CD4-positive, alpha-beta T cell treated with Interleukin-15 for 1 hour (primary cell): ENCODE measurements around the gene BAZ2B.
A peak's percentile ranks its signal among the peaks of the same experiment; 100 is the strongest.

Source experiments
- DNase-seq: peaks from one replicate; pipeline ENCODE4 v3.0.0-alpha.2; 2020

The BAZ2B gene

DNA sequence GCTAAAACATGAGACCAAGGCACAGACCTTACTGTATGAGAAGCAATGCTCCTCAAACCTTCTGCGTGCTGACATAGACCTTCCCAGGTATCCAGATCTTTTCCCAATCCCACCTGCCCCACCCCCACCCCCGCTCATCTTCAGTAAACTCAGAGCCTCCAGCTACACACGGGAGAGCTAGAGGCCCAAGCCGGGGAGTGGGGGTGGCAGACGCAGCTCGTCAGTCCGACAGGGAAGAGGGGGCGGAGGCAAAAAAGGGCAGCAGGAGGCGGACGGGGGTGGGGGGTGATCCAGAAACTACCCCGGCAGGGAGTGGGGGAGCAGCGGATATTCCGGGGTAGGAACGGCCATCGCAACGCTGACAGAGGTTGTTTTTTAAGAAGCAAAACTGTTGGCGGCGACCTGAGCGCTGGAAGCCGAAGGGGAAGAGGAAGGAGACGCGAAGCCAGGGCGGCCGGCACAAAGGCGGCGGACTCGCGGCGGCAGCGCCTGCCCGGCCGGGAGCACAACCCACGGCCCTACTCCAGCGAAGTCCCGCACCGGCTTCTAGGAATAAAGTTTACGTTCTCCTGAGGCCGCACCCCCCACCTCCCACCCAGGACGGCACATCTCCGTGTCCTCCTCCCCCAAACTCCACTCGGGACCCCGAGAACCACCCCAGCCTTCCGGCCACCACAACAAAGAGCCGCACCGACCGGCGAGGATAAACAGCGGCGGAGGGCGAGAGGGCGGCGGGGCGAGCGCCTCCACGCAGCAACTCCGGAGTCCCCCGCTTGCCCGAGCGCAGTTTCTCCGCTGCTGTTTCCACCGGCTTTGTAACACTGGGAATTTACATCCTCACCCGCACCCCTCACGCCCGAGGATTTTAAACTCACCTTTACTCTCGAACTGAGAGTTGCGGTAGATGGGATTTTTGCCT lies 722 bp downstream of the BAZ2B start:
- DNase-seq, result peak; percentile 64

DNA sequence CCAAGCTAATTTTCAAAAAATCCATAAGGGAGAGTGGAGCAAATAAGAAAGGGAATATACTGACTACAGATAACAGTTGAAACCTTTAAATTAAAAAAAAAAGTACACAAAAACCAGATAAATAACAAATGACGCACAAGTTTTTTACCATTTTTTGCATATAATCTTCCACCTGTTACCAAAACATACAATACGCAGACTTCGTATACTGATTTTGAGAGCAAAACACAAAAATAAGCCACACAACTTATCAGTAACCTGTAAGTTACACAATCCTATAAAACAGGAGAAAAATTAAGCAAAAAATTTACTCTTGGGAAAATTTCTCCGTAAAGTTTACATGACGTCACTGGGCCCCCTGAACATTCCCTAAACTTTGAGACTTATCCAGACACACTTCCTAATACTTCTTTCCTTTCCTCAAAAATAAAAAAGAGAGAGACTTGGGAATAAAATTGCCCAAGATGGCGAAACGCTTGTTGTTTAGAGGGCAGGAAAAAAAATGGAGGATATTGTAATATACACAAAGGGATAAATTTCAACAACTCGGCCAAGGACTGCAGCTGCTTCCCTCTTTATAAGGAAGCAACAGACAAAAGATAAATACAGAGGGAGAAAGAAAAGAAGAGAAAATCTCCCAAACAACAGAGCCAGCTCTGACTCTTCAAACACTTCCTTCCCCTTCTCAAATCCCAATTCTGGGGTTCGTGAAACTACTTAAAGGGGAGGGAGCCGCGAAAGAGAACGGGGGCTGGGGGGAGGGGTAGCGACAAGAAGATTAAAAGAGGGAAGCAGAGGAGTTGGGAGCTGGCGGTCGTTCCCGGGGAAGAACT lies 1.6 kb downstream of the BAZ2B start:
- no peak for DNase-seq

- DNase-seq, result no peak
Measured at GRCh38 chr2:159613651-159614285, 2.6 kb downstream of the BAZ2B start.

DNA sequence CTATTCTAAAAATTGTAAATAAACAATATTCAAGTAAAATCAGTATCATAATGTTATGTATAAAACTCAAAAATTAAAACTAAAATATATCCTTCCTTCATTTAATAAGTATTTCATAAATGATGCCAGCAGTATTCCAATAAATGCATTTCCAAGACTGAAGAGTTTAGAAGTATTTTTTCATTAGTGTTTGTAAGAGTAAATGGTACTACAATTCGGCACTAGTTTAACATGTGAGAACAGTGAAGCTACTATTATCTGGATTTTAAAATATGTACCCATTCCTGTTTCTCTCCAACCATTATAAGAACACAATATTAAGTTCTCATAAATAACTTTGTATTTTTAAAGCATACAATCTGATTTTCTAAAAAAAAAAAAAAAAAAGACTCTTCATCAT lies 3.3 kb downstream of the BAZ2B start:
- DNase-seq, result no peak

GRCh38 chr2:159612255-159612901 lies 4.0 kb downstream of the BAZ2B start:
- DNase-seq, result no peak

DNA sequence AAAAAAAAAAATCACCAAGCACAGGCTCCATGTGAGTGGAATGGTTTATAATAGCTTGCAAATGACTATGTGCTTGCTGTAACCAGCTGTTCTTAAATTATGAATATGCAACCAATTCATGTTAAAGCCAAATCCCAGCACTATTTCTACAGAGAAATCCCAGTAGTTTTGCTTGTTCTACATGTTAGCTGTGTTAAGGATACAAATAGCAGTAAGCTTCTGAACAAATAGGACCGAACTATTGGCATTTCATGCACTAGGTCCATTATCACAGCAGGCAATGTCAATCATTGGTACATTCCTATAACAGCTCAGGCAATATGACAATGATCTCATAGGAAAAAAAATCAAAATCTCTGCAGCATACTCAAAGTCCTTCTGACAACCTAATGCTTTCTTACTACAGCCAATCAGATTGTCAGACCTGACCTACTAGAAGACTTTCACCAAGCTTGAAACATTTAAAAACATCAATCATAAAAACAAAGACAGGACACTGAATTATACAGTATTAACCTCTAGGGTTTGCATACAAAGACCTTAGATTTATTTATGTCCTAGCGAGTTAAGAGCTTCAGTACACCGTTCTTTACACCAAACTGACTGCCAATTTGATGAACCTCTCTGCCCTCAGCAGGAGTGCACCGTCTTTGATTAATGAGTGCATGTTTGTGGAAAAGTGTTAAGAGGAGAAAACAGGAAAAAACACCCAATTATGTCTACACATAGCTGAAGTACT lies 6.4 kb downstream of the BAZ2B start:
- no peak for DNase-seq

GRCh38 chr2:159608723-159609308 lies 7.5 kb downstream of the BAZ2B start:
- DNase-seq, result no peak

DNA sequence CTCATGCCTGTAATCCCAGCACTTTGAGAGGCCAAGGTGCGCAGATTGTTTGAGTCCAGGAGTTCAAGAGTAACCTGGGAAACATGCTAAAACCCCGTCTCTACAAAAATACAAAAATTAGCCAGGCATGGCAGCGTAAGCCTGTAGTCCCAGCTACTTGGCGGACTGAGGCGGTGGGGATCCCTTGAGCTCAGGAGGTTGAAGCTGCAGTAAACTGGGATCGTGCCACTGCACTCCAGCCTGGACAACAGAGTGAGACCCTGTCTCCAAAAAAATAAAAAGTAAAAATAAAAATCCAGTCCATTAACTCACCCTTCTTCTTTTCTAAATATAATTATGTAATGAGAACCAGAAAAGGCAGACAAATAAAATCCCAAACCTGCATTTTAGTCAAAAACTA lies 8.2 kb downstream of the BAZ2B start:
- DNase-seq, result no peak

GRCh38 chr2:159606287-159606686 lies 10.1 kb downstream of the BAZ2B start:
- no peak for DNase-seq

DNA sequence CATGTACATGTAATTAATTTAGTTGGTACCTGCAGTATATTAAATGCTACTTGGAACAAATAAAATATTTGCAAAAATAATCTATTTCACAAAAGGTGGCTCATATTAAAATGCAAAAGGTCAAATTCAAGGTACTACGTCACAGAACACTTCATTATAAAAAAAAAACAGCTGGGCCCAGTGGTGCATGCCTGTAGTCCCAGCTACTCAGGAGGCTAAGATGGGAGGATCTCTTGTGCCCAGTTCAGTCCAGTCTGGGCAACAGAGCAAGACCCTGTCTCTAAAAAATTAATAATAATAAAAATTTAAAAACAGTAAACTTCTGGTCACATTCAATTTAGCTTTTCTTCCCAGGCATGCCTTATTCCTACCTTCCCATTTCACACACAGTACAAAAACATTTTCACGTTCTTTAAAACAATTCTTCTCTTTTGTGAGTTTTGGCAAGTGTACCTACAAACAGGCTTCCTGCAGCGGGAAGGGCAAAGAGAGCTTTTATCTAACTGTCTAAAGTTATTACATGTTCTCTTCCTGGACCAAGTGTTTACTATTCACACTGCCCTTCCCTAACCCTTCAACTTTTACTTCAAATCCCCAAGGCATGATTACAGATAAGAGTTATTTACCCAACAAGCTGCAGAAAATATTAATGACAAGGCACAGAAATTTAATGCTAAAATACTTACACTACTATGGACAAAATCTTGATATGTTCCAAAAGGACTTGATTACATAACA lies 10.7 kb downstream of the BAZ2B start:
- no peak for DNase-seq

- no peak for DNase-seq
Measured at GRCh38 chr2:159604159-159604558, 12.2 kb downstream of the BAZ2B start.

GRCh38 chr2:159600752-159601151 lies 15.6 kb downstream of the BAZ2B start:
- no peak for DNase-seq

DNA sequence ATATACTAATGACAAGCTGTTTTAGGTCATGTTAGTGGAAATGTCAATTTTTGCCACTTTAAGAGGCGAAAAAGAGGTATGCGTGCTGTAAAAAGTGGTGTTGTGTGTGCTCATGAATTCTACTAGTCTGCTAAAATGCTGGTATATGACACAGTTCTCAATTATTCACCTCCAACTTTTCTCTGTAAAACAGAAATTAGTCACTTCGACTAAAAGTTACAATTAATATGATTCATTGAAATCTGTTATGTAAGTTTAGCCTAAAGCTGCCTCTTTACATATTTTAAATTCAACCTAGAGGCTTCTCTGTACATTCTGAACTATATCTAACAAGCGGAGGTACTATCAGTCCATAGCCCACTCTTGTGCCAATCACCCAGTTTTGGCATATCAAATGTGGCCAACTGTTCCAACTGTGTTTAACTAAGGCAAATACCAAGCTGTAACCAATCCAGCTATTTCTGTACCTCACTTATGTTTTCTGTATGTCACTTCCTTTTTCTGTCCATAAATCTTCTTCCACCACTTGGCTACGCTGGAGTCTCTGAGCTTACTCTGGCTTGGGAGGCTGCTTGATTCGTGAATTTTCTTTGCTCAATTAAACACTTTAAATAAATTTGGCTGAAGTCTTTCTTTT lies 20.8 kb downstream of the BAZ2B start:
- no peak for DNase-seq

GRCh38 chr2:159592441-159592840 lies 23.9 kb downstream of the BAZ2B start:
- DNase-seq, result no peak

- no peak for DNase-seq
Measured at GRCh38 chr2:159591221-159591620, 25.1 kb downstream of the BAZ2B start.

DNA sequence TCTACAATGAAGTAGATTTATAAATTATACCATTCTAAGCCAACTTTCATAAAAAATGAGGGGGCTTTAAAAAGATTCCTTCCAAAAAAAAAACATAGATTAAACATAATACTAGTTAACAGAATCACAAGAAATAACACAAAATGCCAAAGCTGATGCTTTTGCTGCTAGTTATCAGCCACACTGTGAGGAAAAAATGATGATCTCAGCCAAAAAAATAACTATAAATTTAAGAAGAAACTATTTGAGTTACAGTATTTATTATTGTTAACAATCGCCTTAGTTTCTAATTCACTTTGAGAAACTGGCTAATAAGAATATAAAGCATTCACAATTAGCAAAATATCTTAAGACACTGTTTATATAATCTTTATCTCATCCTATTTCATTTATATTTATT lies 27.1 kb downstream of the BAZ2B start:
- no peak for DNase-seq

DNA sequence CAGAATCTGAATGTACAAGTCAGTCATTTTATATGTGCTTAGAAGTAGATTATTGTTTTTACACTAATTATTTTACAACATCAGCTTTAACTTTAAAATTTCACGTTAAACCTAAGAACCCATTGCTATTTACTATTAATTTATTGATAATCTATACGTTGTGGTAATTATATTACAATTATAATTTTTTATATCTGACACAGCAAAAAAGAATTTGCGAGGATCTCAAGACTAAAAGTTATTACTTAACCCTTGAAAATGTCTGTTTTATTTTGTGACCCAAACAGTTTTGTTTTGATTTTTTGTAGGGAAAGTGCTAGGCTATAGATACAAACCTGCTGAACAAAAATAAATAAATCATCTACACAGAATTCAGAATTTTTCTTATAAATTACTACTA lies 30.3 kb downstream of the BAZ2B start:
- DNase-seq, result no peak

DNA sequence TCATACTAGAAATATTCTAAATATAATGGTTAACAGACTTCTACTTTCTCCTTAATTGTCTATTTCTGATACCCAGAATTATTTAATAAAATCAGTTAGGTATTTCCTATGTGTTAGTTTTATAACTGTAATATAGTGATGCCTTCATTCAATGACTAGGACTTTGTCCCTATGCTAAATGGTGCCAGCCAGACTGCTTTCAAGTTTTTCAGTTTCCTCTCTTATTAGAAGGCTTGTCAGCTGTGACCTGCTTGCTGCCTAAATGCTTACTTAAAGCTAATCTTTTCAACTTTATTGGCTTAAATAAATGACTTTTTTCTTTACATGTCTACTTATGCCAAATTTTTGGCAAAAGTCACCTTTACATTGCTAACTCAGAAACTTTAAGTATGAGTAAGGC lies 30.7 kb downstream of the BAZ2B start:
- DNase-seq, result no peak

GRCh38 chr2:159584796-159585195 lies 31.6 kb downstream of the BAZ2B start:
- DNase-seq, result no peak

DNA sequence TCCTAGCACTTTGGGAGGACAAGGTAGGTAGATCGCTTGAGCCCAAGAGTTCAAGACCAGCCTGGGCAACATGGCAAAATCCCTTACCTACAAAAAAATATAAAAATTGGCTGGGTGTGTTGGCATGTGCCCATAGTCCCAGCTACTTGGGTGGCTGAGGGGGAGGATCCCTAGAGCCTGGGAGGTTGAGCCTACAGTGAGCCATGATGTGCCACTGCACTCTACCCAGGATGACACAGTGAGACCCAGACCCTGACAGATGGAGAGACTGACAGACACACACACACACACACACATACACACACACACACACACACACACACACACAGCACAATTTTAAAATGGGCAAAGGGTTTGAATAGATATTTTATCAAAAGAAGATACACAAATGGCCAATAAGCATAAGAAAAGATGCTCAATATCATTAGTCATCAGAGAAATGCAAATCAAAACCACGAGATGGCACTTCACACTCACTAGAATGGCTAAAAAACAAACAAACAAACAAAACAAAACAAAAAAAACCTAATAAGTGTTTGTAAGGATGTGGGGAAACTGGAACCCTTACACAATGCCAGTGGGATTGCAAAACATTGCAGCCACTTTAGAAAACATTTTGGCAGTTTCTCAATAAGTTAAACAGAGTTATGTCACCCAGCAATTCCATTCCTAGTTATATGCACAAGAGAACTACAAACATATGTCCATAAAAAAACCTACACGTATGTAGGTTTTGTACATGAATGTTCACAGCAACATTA lies 42.3 kb downstream of the BAZ2B start:
- DNase-seq, result no peak
